Measurements from ENCODE around the gene CAB39. TPM values are rescaled to one million over a fixed set of nuclear protein-coding genes. Genes with fewer than 3 reads are reported as not detected.
A peak's percentile ranks its signal among the peaks of the same experiment; 100 is the strongest.

CAB39 gene
- total and polyA plus RNA-seq, 2 donors (not counting 1 experiment from before 2014, with no cell fraction given): 51.1 to 72.3 TPM

GRCh38 chr2:230684270-230685168 is 28.1 kb upstream of the CAB39 start:
- Histone ChIP-seq H3K4me1 (ENCODE audit: control insufficient read depth, extremely low read depth, insufficient read depth, low read length) (peaks cover 5% of the 10 kb centered on the region), H3K27ac (ENCODE audit: insufficient read depth, low read length) (no peak overlapping the region), H3K27me3 (ENCODE audit: control insufficient read depth, insufficient read depth, low read length) (no peaks in the 10 kb centered on the region), H3K79me2 (ENCODE audit: control insufficient read depth, insufficient read depth, low read length) (no peaks in the 10 kb centered on the region), H3K9ac (ENCODE audit: insufficient read depth, low read length) (no peak overlapping the region), H3K4me3 (replicated peaks in 1 of 4; ENCODE audit: control extremely low read depth in 1 of 4, insufficient read depth in 1 of 4, low read depth in 3 of 4, low read length in 4 of 4) (no peak overlapping the region), H4K20me1 (ENCODE audit: control insufficient read depth, extremely low read depth, insufficient read depth, low read length) (no peaks in the 10 kb centered on the region), H3K36me3 (ENCODE audit: control insufficient read depth, insufficient read depth, low read length) (no peaks in the 10 kb centered on the region), H3K4me2 (ENCODE audit: extremely low read depth, insufficient read depth, low read length) (no peak overlapping the region), H3K9me3 (ENCODE audit: control insufficient read depth, insufficient read depth, low read depth, low read length) (no peaks in the 10 kb centered on the region), H2AFZ (ENCODE audit: low read length) (no peak overlapping the region)
- no peak for TF ChIP-seq CTCF (conservative IDR thresholded peaks at IDR 0.05 in 1 of 2, IDR thresholded peaks at IDR 0.05 in 1 of 2; ENCODE audit: low read depth in 1 of 2, low read length in 2 of 2)
- no peak for TF ChIP-seq EZH2 (IDR thresholded peaks at IDR 0.05; ENCODE audit: low read length, missing control alignments)
- peak in 1 of 2 donors; percentile 85 for DNase-seq (ENCODE audit: low read depth in 2 of 2)

GRCh38 chr2:230685178-230685577 is 27.5 kb upstream of the CAB39 start:
- Histone ChIP-seq H3K79me2 (ENCODE audit: control insufficient read depth, insufficient read depth, low read length) (no peaks in the 10 kb centered on the region), H4K20me1 (ENCODE audit: control insufficient read depth, extremely low read depth, insufficient read depth, low read length) (no peaks in the 10 kb centered on the region), H3K4me2 (ENCODE audit: extremely low read depth, insufficient read depth, low read length) (no peak overlapping the region), H3K9ac (ENCODE audit: insufficient read depth, low read length) (no peak overlapping the region), H3K9me3 (ENCODE audit: control insufficient read depth, insufficient read depth, low read depth, low read length) (no peaks in the 10 kb centered on the region), H3K4me1 (ENCODE audit: control insufficient read depth, extremely low read depth, insufficient read depth, low read length) (peaks cover 6% of the 10 kb centered on the region), H3K27me3 (ENCODE audit: control insufficient read depth, insufficient read depth, low read length) (no peaks in the 10 kb centered on the region), H3K36me3 (ENCODE audit: control insufficient read depth, insufficient read depth, low read length) (no peaks in the 10 kb centered on the region), H3K27ac (ENCODE audit: insufficient read depth, low read length) (no peak overlapping the region), H3K4me3 (replicated peaks in 1 of 4; ENCODE audit: control extremely low read depth in 1 of 4, insufficient read depth in 1 of 4, low read depth in 3 of 4, low read length in 4 of 4) (no peak overlapping the region), H2AFZ (ENCODE audit: low read length) (no peak overlapping the region)
- no peak for DNase-seq (ENCODE audit: low read depth in 2 of 2)
- TF ChIP-seq CTCF (conservative IDR thresholded peaks at IDR 0.05 in 1 of 2, IDR thresholded peaks at IDR 0.05 in 1 of 2; ENCODE audit: low read depth in 1 of 2, low read length in 2 of 2): no peak
- no peak for TF ChIP-seq EZH2 (IDR thresholded peaks at IDR 0.05; ENCODE audit: low read length, missing control alignments)

- Histone ChIP-seq H3K27ac (ENCODE audit: insufficient read depth, low read length) (no peak overlapping the region), H3K4me2 (ENCODE audit: extremely low read depth, insufficient read depth, low read length) (no peak overlapping the region), H3K9ac (ENCODE audit: insufficient read depth, low read length) (no peak overlapping the region), H3K27me3 (ENCODE audit: control insufficient read depth, insufficient read depth, low read length) (no peaks in the 10 kb centered on the region), H4K20me1 (ENCODE audit: control insufficient read depth, extremely low read depth, insufficient read depth, low read length) (no peaks in the 10 kb centered on the region), H3K4me3 (replicated peaks in 1 of 4; ENCODE audit: control extremely low read depth in 1 of 4, insufficient read depth in 1 of 4, low read depth in 3 of 4, low read length in 4 of 4) (no peak overlapping the region), H2AFZ (ENCODE audit: low read length) (no peak overlapping the region), H3K4me1 (ENCODE audit: control insufficient read depth, extremely low read depth, insufficient read depth, low read length) (peaks cover 8% of the 10 kb centered on the region), H3K9me3 (ENCODE audit: control insufficient read depth, insufficient read depth, low read depth, low read length) (no peaks in the 10 kb centered on the region), H3K36me3 (ENCODE audit: control insufficient read depth, insufficient read depth, low read length) (no peaks in the 10 kb centered on the region), H3K79me2 (ENCODE audit: control insufficient read depth, insufficient read depth, low read length) (no peaks in the 10 kb centered on the region)
- TF ChIP-seq EZH2 (IDR thresholded peaks at IDR 0.05; ENCODE audit: low read length, missing control alignments): no peak
- TF ChIP-seq CTCF (conservative IDR thresholded peaks at IDR 0.05 in 1 of 2, IDR thresholded peaks at IDR 0.05 in 1 of 2; ENCODE audit: low read depth in 1 of 2, low read length in 2 of 2): no peak
- peak; percentile 64 to 68 for DNase-seq (ENCODE audit: low read depth in 2 of 2)
Observed at GRCh38 chr2:230687498-230687897, 25.1 kb upstream of the CAB39 start.

Measured in fibroblast of lung (primary cell).